Measurements from ENCODE around the gene PPP1R14B. TPM values are rescaled to one million over a fixed set of nuclear protein-coding genes. Genes with fewer than 3 reads are reported as not detected.

The PPP1R14B gene
- total and polyA plus RNA-seq, 2 of the 13 experiments (the other 11 are each of a cell fraction or from before 2014, with no cell fraction given), result 110 to 148 TPM

- TF ChIP-seq ZNF18 (CRISPR knock-in tag; IDR thresholded peaks at IDR 0.05; ENCODE audit: insufficient replicate concordance) (no peak), RARA (CRISPR knock-in tag; IDR thresholded peaks at IDR 0.05) (0 out of 2 replicates have a peak, but pooled peaks have one; percentile 16), ZBTB38 (CRISPR knock-in tag; IDR thresholded peaks at IDR 0.05) (0 out of 2 replicates have a peak, but pooled peaks have one; percentile 29), DZIP1 (CRISPR knock-in tag; IDR thresholded peaks at IDR 0.05) (no peak), HDAC2 (CRISPR knock-in tag; IDR thresholded peaks at IDR 0.05) (no peak), CREBL2 (CRISPR knock-in tag; IDR thresholded peaks at IDR 0.05; ENCODE audit: borderline replicate concordance) (no peak), MYC (CRISPR knock-in tag; IDR thresholded peaks at IDR 0.05; ENCODE audit: borderline replicate concordance) (no peak), HHEX (CRISPR knock-in tag; IDR thresholded peaks at IDR 0.05) (no peak), TAF1 (CRISPR knock-in tag; IDR thresholded peaks at IDR 0.05) (no peak), ZC3H13 (CRISPR knock-in tag; IDR thresholded peaks at IDR 0.05) (no peak), ZNF484 (CRISPR knock-in tag; IDR thresholded peaks at IDR 0.05; ENCODE audit: borderline replicate concordance, low read depth) (no peak), ASH2L (IDR thresholded peaks at IDR 0.05; ENCODE audit: insufficient read length, low read depth, low read length) (no peak), TIGD3 (CRISPR knock-in tag; IDR thresholded peaks at IDR 0.05; ENCODE audit: borderline replicate concordance) (no peak), FOXP4 (CRISPR knock-in tag; IDR thresholded peaks at IDR 0.05) (0 out of 2 replicates have a peak, but pooled peaks have one; percentile 15), ZFP91 (CRISPR knock-in tag; IDR thresholded peaks at IDR 0.05; ENCODE audit: borderline replicate concordance) (no peak), ZNF460 (CRISPR knock-in tag; IDR thresholded peaks at IDR 0.05; ENCODE audit: borderline replicate concordance) (no peak), RBAK (CRISPR knock-in tag; IDR thresholded peaks at IDR 0.05) (no peak)
These were observed 21.5 kb upstream of the PPP1R14B start (continued) for GRCh38 chr11:64268025-64268892.

Data from HepG2 (cell line).